Cardiac septum (tissue), 1 donor: ENCODE data around the gene ADAMTSL1. TPM values are rescaled to one million over a fixed set of nuclear protein-coding genes. Genes with fewer than 3 reads are reported as not detected.
"Not testable (repeated sequence)": the region's sequence is repeated elsewhere in the genome, so short reads cannot be mapped to it uniquely, and the experiment has no call there.

ENCODE experiments used
- DNase-seq: peaks from one replicate; pipeline ENCODE4 v3.0.0-alpha.2; 2020; ENCODE audit warnings: low spot score
- intact Hi-C: fragments of 100-400 bp; cut with DNase I; formaldehyde crosslinking; loops from one replicate; pipeline ENCODE4 v1.14.0; 2022
- microRNA-seq: library from miRNA; unstranded; fragments of <30 nt; microRNA quantifications from one replicate; pipeline ENCODE4 v1.2.0, GENCODE V29; 2020
- total RNA-seq: library from RNA; stranded (reverse); fragmentation: NEBNext Ultra II Directional; extraction: Animal tissue kit (Norgen Biotek cat#: 25700); gene quantifications from one replicate; pipeline ENCODE4 v1.2.1, GENCODE V29; 2021
- donor health status: DM: no; HTN: no; CAD: no.

The ADAMTSL1 gene
- total RNA-seq, 1 donor from 2014 or later: 2.1 TPM

DNA sequence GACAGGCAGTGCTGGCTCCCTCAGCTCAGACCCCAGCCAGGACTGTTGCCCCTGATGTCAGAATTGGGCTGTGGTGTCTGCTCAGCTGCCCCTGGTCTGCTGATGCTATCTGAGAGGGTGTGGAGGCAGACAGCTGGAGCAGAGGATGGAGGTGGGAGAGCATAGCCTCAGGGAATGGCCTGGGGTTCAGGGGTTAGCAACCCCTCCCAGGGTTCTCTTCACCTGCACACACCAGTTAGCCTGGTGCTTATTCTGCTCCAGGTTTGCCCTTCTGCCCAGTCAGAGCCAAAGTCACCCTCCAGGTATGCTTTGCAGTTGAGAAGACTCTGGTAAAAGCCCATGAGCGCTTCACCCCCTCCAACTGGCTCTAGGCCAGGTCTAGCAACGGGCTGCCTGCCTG lies 449.2 kb downstream of the ADAMTSL1 start:
- no peak for DNase-seq
- intact Hi-C loops: no loop called here

- intact Hi-C loops: no loop called here
- DNase-seq: no peak
Observed at GRCh38 chr9:18923671-18924430, 449.9 kb downstream of the ADAMTSL1 start.

- DNase-seq: no peak
- intact Hi-C loops: no loop called here
Observed at GRCh38 chr9:18925880-18926279, 451.9 kb downstream of the ADAMTSL1 start.

DNA sequence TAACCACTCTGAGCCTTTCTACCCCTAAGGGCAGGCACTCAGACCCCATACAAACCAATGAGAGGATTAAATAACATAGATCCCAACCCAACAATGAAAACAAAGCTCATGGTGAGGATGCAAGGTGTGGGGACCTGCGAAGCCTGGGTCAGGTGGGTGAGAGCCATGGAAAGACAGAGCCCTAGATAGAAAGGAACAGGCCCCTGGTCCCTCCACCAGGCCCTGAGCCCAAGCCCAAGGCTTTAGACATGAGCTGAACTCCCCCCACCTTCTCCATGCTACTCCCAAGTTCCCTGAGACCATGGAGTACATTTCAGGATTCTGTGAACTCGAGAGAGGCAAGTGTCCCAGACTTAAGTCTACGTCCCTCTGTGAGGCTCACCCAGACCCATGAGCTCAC lies 452.6 kb downstream of the ADAMTSL1 start:
- peak; percentile 20 for DNase-seq
- intact Hi-C loops: no loop called here

DNA sequence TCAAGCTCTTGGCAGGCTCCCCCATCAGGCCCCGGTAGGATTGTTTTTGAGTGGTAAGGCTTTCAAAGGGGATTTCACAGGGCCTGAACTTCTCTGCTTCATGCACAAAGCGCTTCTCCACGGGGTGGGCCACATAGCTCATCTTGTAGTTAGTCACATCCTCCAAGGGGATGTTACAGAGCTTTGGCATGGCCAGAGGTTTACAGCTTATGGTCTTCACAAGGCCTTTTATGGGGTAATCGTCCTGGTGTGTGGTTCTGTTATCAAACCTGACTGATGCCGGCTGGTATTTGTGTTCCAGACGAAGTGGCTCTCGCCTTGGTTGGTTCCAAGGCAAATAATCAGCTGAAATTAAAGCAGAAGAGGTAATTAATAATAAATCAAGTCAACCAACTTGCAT lies 454.8 kb downstream of the ADAMTSL1 start:
- intact Hi-C loops: no loop called here
- DNase-seq: no peak

- intact Hi-C loops, DNase-seq: not testable (repeated sequence)
Observed at GRCh38 chr9:18930611-18931010, 456.7 kb downstream of the ADAMTSL1 start.

DNA sequence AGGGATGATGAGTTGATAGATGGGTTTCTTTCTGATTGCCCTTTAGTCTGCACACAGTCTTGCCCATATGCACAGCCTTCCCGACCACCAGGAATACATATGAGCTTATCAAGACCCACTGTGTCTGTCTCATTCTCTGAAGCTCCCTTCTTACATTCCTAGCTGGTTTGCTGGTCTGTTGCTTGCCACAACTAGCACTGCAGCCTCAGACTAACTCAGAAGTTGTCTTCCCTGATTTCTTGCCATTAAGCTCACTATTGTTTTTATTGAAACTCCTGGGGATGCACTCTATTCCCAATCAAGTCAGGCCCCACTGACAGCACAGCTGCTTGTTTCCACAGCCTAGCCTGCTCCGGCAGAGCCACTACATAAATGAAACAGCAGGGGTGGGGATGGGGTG lies 461.6 kb downstream of the ADAMTSL1 start:
- no peak for DNase-seq
- intact Hi-C loops: no loop called here

DNA sequence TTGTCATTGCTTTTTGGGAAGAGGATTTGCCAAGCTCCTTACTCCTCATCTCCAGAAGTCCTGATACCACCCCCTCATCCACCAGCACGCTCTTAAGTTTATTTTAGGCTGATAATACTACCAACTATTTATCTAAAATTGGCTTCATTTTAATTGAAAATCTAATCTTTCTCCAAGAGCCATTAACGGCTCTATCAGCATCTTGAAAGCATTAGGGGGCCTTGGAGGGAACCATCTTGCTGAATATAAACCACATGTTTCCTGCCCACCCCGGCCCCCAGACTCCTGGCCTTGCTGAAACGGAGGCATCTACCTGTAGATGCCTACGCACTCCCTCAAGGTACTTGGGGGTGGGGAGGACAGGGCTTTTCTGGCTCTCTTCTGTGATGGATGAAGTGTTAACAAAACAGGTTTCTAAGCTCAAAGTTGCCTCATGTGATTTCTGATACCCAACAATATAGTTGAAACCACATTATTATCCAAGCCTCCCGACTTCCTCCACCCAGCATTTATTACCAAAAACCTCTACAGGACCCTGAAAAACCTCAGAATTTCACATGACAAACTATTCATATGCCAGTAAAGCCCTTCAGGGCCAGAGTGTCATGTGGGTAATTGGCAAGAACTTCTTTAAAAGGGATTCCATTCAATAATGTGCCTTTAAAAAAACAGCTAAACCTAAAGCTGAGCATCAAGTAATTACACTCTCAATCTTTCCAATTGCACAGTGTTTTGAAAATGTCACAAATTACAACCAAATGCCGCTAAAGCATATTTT lies 462.3 kb downstream of the ADAMTSL1 start:
- DNase-seq: no peak
- intact Hi-C loops: no loop called here

DNA sequence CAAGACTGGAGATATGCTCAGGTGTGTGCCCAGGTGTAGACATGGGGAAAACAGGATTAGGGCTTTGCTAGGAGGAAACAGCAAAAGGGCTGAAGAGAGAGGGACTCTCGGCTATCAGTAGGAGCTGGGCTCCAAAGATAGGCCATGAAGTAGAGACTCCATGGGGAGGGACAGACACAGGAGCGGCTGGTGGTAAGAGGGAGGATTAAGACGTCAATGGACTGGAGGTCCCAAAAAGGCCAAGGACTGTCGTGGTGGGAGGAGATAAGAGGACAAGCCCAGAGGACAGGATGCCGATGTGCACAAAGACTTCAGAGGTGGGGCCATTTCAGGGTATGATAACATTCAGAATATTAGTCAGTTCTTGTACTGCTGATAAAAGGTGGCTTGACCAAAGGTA lies 466.0 kb downstream of the ADAMTSL1 start:
- intact Hi-C loops: no loop called here
- no peak for DNase-seq

DNA sequence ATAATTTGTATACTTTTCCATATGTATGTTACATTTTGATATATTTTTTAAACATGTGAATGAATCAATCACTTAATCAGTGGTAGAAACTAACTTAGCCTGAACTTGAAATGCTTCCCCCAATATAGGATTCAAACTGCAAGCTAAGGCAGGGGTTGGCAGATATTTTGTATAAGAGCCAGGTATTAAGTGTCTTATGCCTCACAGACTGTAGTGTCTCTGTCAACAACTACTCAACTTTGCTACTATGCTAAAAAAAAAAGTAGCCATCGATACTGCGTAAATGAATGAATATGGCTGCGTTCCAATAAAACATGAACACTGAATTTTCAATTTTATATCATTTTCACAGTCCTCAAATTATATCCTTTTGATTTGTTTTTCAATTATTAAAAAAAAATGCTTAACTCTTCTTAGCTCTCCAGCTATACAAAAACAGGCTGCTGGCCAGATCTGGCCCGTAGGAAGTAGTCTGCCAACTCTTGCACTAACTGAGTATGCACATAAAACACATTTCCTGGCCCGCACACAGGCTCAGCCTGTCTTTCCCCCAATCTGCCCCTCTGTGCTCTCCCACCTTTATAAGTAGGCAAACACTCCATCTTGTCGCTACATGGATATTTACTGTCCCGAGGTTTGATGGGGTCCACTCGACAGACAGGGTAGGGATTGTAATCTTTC lies 467.2 kb downstream of the ADAMTSL1 start:
- intact Hi-C loops: no loop called here
- no peak for DNase-seq

DNA sequence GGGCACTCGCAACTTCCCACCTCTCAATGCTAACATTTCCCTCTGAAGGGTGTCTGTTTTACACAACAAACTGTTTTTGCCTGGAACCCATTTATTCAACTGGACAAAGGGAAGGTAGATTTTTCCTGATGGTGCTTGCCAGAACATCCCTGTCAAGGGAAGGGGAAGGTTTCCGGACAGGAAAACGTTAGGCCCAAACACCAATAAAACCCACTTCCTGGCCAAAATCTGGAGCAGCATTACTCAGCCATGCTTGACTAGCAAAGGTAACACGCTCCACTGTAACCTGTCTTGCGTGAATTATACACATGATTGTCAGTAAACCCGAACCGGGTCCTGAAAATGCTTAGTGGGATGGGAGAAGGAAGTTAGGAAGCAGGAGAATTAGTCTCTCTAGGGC lies 468.8 kb downstream of the ADAMTSL1 start:
- intact Hi-C loops: no loop called here

DNA sequence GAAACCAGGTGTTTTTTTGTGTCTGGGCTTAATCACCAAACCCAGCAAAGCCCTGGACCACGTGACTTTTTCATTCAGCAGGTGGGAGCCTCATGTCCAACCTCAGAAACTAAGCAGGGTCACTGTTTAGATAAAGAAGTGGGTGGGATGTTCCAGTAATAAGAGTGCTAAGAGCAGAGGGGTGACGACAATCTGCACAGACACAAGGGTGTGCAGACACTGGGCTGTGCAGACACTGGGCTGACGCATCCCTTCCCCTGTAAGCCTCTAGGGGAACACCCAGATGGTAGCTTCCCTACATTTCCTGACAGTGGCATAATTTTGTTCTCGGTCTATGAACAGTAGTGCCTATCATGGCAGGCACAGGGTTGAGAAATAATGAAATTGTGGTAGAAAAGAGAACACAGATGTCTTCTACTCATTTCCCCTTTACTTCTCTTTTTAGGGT lies 474.0 kb downstream of the ADAMTSL1 start:
- intact Hi-C loops: no loop called here
- no peak for DNase-seq

More for the DNA sequence above, 468.8 kb downstream of the ADAMTSL1 start:
- DNase-seq: no peak

- intact Hi-C loops: no loop called here
- DNase-seq: no peak
Observed at GRCh38 chr9:18951936-18952335, 478.0 kb downstream of the ADAMTSL1 start.

DNA sequence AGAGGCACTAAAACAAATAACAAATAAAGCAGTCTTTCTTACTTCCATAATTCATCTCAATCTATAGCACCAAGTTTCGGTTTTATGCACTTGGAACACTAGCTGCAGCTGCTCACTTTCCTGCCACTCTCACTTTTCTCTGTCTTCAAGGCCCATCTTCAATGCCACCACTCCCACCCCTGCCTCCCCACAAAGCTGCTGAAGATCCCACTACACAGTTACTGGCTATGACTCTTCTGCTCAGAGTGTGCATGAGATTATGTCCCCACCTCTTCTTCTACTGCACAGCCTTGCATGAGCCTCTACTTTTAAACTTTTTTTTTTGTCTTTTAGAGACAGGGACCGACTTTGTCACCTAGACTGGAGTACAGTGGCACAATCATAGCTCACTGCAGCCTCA lies 481.7 kb downstream of the ADAMTSL1 start:
- no peak for DNase-seq
- intact Hi-C loops: no loop called here

Small RNA genes within 50 kb of the gene (microRNA-seq; reads per million reads assigned to microRNA genes)
- gene MIR3152: not detected
